ENCODE measurements around the gene NFKBIL1.

GRCh38 chr6:31585491-31585890, 38.1 kb downstream of the NFKBIL1 start:
- TF ChIP-seq POLR2A (IDR thresholded peaks at IDR 0.05) (no peak), CTCF (IDR thresholded peaks at IDR 0.05) (no peak), POLR2AphosphoS5 (IDR thresholded peaks at IDR 0.05; ENCODE audit: insufficient read depth in 1 of 2, low read depth in 1 of 2) (no peak)
